Measurements from ENCODE around the gene CBR3.

Gene CBR3

GRCh38 chr21:36104317-36105300, 30.3 kb upstream of the CBR3 start:
- peak; percentile 63 for TF ChIP-seq CTCF (IDR thresholded peaks at IDR 0.05; ENCODE audit: low read depth, low read length)
- peak overlapping the region; percentile 24 for H3K4me3 ChIP-seq (ENCODE audit: low read depth, low read length)
- DNase-seq (ENCODE audit: low read depth, low spot score) = peak; percentile 58
- in situ Hi-C loops (cut with HindIII; ENCODE audit: low sequenced_read_pairs) = no loop called here

GRCh38 chr21:36105327-36105842, 29.5 kb upstream of the CBR3 start:
- DNase-seq (ENCODE audit: low read depth, low spot score) = no peak
- H3K4me3 ChIP-seq (ENCODE audit: low read depth, low read length) = peak overlapping the region; percentile 24
- in situ Hi-C loops (cut with HindIII; ENCODE audit: low sequenced_read_pairs) = no loop called here
- TF ChIP-seq CTCF (IDR thresholded peaks at IDR 0.05; ENCODE audit: low read depth, low read length) = no peak

- in situ Hi-C loops (cut with HindIII; ENCODE audit: low sequenced_read_pairs) = no loop called here
- no peak for DNase-seq (ENCODE audit: low read depth, low spot score)
- H3K4me3 ChIP-seq (ENCODE audit: low read depth, low read length) = no peak overlapping the region
- no peak for TF ChIP-seq CTCF (IDR thresholded peaks at IDR 0.05; ENCODE audit: low read depth, low read length)
Measured at GRCh38 chr21:36109868-36110267, 25.0 kb upstream of the CBR3 start.

- in situ Hi-C loops (cut with HindIII; ENCODE audit: low sequenced_read_pairs) = no loop called here
- H3K4me3 ChIP-seq (ENCODE audit: low read depth, low read length) = no peak overlapping the region
- no peak for TF ChIP-seq CTCF (IDR thresholded peaks at IDR 0.05; ENCODE audit: low read depth, low read length)
- DNase-seq (ENCODE audit: low read depth, low spot score) = no peak
Measured at GRCh38 chr21:36111238-36111637, 23.6 kb upstream of the CBR3 start.

- in situ Hi-C loops (cut with HindIII; ENCODE audit: low sequenced_read_pairs) = no loop called here
- no peak for TF ChIP-seq CTCF (IDR thresholded peaks at IDR 0.05; ENCODE audit: low read depth, low read length)
- DNase-seq (ENCODE audit: low read depth, low spot score) = no peak
- no peak overlapping the region for H3K4me3 ChIP-seq (ENCODE audit: low read depth, low read length)
Measured at GRCh38 chr21:36113647-36114428, 21.0 kb upstream of the CBR3 start.

GRCh38 chr21:36115138-36115730, 19.6 kb upstream of the CBR3 start:
- in situ Hi-C loops (cut with HindIII; ENCODE audit: low sequenced_read_pairs) = no loop called here
- no peak overlapping the region for H3K4me3 ChIP-seq (ENCODE audit: low read depth, low read length)
- DNase-seq (ENCODE audit: low read depth, low spot score) = no peak
- TF ChIP-seq CTCF (IDR thresholded peaks at IDR 0.05; ENCODE audit: low read depth, low read length) = no peak

All from astrocyte of the spinal cord (primary cell).